HCT116 (cell line): ENCODE measurements around the gene SLC9A2.

Source experiments
- EZH2 ChIP-seq: fragments of 200-600 bp; sonication (generic); IDR thresholded peaks from 2 replicates; pipeline ENCODE4 v1.6.1; 2017; ENCODE audit warnings: antibody characterized with exemption, mixed run types
- EZH2phosphoT487 ChIP-seq: fragments of 200-600 bp; IDR thresholded peaks from 2 replicates; pipeline ENCODE4 v1.6.1; 2018; ENCODE audit warnings: antibody characterized with exemption, borderline replicate concordance
- POLR2A ChIP-seq: IDR thresholded peaks from 2 replicates; pipeline ENCODE4 v1.7.0; 2011; ENCODE audit warnings: borderline replicate concordance; ENCODE audit not compliant: insufficient read depth, insufficient read length; ENCODE audit errors: extremely low read depth
- POLR2AphosphoS5 ChIP-seq: IDR thresholded peaks from 2 replicates; pipeline ENCODE4 v1.6.1; 2011; ENCODE audit warnings: mild to moderate bottlenecking, low read depth, low read length, moderate library complexity
- RAD21 ChIP-seq: IDR thresholded peaks from 2 replicates; pipeline ENCODE4 v1.6.1; 2012; ENCODE audit warnings: low read depth, mild to moderate bottlenecking
- REST ChIP-seq: IDR thresholded peaks from 2 replicates; pipeline ENCODE4 v1.6.1; 2012; ENCODE audit warnings: low read depth
- SIN3A ChIP-seq: IDR thresholded peaks from 2 replicates; pipeline ENCODE4 v1.6.1; 2012; ENCODE audit warnings: low read depth
- SP1 ChIP-seq: IDR thresholded peaks from 2 replicates; pipeline ENCODE4 v1.6.1; 2012; ENCODE audit warnings: low read depth
- ZNF274 ChIP-seq: fragments of 200-500 bp; sonication (Bioruptor generic); IDR thresholded peaks from 2 replicates; pipeline ENCODE4 v1.6.1; 2014; ENCODE audit warnings: mild to moderate bottlenecking, low read depth, low read length, inconsistent platforms
- TF ChIP-seq, protein P1 (sequence below), 3 experiments: fragments of 200-600 bp in 1 of 3; sonication (generic) in 1 of 3; IDR thresholded peaks in 2 of 3; conservative IDR thresholded peaks in 1 of 3; 2 replicates each; pipeline ENCODE4 v1.5.1; 2012 to 2017; ENCODE audit warnings: low read depth in 2 of 3, low read length in 2 of 3, antibody characterized with exemption in 1 of 3, borderline replicate concordance in 1 of 3, control low read depth in 1 of 3, mild to moderate bottlenecking in 1 of 3, mixed read lengths in 1 of 3, mixed run types in 1 of 3, moderate library complexity in 1 of 3; ENCODE audit not compliant: insufficient read depth in 1 of 3

DNA sequence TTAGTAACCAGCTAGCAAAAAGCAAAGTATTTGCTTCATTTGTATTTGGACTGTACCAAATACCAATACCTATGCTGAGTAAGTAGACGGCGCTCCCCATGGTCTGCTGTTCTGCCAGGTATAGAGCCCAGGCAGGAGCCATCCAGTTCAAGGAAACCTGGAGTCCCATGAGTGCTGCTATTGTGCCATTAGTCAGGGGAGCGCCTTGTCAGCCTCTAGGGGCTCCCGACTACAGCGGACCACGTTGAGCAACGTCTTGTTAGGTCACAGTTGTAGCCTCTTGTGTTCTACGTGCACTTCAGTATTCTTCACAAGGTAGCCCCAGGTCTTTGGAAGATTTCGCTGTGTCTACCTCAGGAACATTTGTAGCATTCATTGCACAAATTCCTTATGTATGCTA lies 21.6 kb upstream of the SLC9A2 start:
- TF ChIP-seq SP1 (no peak), POLR2A (no peak), POLR2AphosphoS5 (no peak), REST (no peak), SIN3A (no peak), ZNF274 (no peak), EZH2 (no peak), RAD21 (no peak), EZH2phosphoT487 (no peak)
- TF ChIP-seq, protein P1, sequence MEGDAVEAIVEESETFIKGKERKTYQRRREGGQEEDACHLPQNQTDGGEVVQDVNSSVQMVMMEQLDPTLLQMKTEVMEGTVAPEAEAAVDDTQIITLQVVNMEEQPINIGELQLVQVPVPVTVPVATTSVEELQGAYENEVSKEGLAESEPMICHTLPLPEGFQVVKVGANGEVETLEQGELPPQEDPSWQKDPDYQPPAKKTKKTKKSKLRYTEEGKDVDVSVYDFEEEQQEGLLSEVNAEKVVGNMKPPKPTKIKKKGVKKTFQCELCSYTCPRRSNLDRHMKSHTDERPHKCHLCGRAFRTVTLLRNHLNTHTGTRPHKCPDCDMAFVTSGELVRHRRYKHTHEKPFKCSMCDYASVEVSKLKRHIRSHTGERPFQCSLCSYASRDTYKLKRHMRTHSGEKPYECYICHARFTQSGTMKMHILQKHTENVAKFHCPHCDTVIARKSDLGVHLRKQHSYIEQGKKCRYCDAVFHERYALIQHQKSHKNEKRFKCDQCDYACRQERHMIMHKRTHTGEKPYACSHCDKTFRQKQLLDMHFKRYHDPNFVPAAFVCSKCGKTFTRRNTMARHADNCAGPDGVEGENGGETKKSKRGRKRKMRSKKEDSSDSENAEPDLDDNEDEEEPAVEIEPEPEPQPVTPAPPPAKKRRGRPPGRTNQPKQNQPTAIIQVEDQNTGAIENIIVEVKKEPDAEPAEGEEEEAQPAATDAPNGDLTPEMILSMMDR (IDR thresholded peaks at IDR 0.05 in 2 of 3, conservative IDR thresholded peaks at IDR 0.05 in 1 of 3; ENCODE audit: borderline replicate concordance in 1 of 3, insufficient read depth in 1 of 3, low read depth in 2 of 3, low read length in 2 of 3), result no peak
